HCT116 (cell line): ENCODE measurements around the gene GAP43.

ENCODE experiments used
- ATF3 ChIP-seq: IDR thresholded peaks from 2 replicates; pipeline ENCODE4 v1.6.1; 2012
- CTCF ChIP-seq, 3 experiments: fragments of 200-600 bp in 1 of 3; sonication (generic) in 1 of 3; IDR thresholded peaks in 2 of 3; conservative IDR thresholded peaks in 1 of 3; 2 replicates each; pipeline ENCODE4 v1.5.1; 2012 to 2017; ENCODE audit warnings: low read depth in 2 of 3, low read length in 2 of 3, antibody characterized with exemption in 1 of 3, borderline replicate concordance in 1 of 3, control low read depth in 1 of 3, mild to moderate bottlenecking in 1 of 3, mixed read lengths in 1 of 3, mixed run types in 1 of 3, moderate library complexity in 1 of 3; ENCODE audit not compliant: insufficient read depth in 1 of 3
- EGR1 ChIP-seq: IDR thresholded peaks from 2 replicates; pipeline ENCODE4 v1.6.1; 2012; ENCODE audit warnings: low read depth
- EZH2 ChIP-seq: fragments of 200-600 bp; sonication (generic); IDR thresholded peaks from 2 replicates; pipeline ENCODE4 v1.6.1; 2017; ENCODE audit warnings: antibody characterized with exemption, mixed run types
- EZH2phosphoT487 ChIP-seq: fragments of 200-600 bp; IDR thresholded peaks from 2 replicates; pipeline ENCODE4 v1.6.1; 2018; ENCODE audit warnings: antibody characterized with exemption, borderline replicate concordance
- JUND ChIP-seq: IDR thresholded peaks from 2 replicates; pipeline ENCODE4 v1.6.1; 2012
- POLR2A ChIP-seq: IDR thresholded peaks from 2 replicates; pipeline ENCODE4 v1.7.0; 2011; ENCODE audit warnings: borderline replicate concordance; ENCODE audit not compliant: insufficient read depth, insufficient read length; ENCODE audit errors: extremely low read depth
- POLR2AphosphoS5 ChIP-seq: IDR thresholded peaks from 2 replicates; pipeline ENCODE4 v1.6.1; 2011; ENCODE audit warnings: mild to moderate bottlenecking, low read depth, low read length, moderate library complexity
- RAD21 ChIP-seq: IDR thresholded peaks from 2 replicates; pipeline ENCODE4 v1.6.1; 2012; ENCODE audit warnings: low read depth, mild to moderate bottlenecking
- ZNF274 ChIP-seq: fragments of 200-500 bp; sonication (Bioruptor generic); IDR thresholded peaks from 2 replicates; pipeline ENCODE4 v1.6.1; 2014; ENCODE audit warnings: mild to moderate bottlenecking, low read depth, low read length, inconsistent platforms
- TF ChIP-seq, protein P1 (sequence below): IDR thresholded peaks from 2 replicates; pipeline ENCODE4 v1.6.1; 2012; ENCODE audit warnings: low read depth

DNA sequence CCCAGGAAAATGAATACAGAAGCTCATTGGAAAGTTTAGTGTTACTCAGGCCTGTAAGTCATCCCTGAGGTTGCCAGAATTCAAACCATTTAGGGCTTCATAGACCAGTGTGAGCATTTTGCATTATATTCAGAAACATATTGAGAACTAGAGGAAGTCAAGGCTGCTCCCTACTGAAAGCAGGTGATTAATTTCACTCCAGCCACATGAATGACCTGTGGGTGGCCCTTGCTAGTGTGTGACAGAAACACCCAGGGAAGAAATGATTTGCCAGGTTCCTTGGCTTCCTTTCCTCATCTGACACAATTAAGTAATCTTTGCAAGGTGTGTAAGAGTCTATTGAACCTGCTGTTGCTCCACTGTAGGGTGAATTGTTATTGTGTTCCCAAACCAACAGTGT lies 61.8 kb downstream of the GAP43 start:
- TF ChIP-seq JUND (no peak), POLR2A (no peak), CTCF (IDR thresholded peaks at IDR 0.05 in 2 of 3, conservative IDR thresholded peaks at IDR 0.05 in 1 of 3; ENCODE audit: borderline replicate concordance in 1 of 3, insufficient read depth in 1 of 3, low read depth in 2 of 3, low read length in 2 of 3) (no peak), ATF3 (no peak), POLR2AphosphoS5 (no peak), RAD21 (no peak), EGR1 (no peak), EZH2 (no peak), EZH2phosphoT487 (no peak), ZNF274 (no peak)
- TF ChIP-seq, protein P1, sequence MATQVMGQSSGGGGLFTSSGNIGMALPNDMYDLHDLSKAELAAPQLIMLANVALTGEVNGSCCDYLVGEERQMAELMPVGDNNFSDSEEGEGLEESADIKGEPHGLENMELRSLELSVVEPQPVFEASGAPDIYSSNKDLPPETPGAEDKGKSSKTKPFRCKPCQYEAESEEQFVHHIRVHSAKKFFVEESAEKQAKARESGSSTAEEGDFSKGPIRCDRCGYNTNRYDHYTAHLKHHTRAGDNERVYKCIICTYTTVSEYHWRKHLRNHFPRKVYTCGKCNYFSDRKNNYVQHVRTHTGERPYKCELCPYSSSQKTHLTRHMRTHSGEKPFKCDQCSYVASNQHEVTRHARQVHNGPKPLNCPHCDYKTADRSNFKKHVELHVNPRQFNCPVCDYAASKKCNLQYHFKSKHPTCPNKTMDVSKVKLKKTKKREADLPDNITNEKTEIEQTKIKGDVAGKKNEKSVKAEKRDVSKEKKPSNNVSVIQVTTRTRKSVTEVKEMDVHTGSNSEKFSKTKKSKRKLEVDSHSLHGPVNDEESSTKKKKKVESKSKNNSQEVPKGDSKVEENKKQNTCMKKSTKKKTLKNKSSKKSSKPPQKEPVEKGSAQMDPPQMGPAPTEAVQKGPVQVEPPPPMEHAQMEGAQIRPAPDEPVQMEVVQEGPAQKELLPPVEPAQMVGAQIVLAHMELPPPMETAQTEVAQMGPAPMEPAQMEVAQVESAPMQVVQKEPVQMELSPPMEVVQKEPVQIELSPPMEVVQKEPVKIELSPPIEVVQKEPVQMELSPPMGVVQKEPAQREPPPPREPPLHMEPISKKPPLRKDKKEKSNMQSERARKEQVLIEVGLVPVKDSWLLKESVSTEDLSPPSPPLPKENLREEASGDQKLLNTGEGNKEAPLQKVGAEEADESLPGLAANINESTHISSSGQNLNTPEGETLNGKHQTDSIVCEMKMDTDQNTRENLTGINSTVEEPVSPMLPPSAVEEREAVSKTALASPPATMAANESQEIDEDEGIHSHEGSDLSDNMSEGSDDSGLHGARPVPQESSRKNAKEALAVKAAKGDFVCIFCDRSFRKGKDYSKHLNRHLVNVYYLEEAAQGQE, result no peak
